ENCODE data around the gene DNAJB12.
A peak's percentile ranks its signal among the peaks of the same experiment; 100 is the strongest.

DNAJB12 gene

GRCh38 chr10:72319416-72320254 lies 35.1 kb downstream of the DNAJB12 start (continued):
- no peak for TF ChIP-seq ZNF133 (tag by site-specific recombination; IDR thresholded peaks at IDR 0.05)
- TF ChIP-seq ZNF266 (tag by site-specific recombination; IDR thresholded peaks at IDR 0.05; ENCODE audit: low read depth): no peak
- TF ChIP-seq ZNF521 (tag by site-specific recombination; IDR thresholded peaks at IDR 0.05): no peak
- peak; percentile 72 for TF ChIP-seq KLF17 (tag by site-specific recombination; IDR thresholded peaks at IDR 0.05)
- no peak for TF ChIP-seq ZNF184 (tag by site-specific recombination; IDR thresholded peaks at IDR 0.05)
- peak; percentile 65; the same call in 1 of the 2 replicates for TF ChIP-seq ZNF660 (tag by site-specific recombination; IDR thresholded peaks at IDR 0.05)
- TF ChIP-seq, protein P1, sequence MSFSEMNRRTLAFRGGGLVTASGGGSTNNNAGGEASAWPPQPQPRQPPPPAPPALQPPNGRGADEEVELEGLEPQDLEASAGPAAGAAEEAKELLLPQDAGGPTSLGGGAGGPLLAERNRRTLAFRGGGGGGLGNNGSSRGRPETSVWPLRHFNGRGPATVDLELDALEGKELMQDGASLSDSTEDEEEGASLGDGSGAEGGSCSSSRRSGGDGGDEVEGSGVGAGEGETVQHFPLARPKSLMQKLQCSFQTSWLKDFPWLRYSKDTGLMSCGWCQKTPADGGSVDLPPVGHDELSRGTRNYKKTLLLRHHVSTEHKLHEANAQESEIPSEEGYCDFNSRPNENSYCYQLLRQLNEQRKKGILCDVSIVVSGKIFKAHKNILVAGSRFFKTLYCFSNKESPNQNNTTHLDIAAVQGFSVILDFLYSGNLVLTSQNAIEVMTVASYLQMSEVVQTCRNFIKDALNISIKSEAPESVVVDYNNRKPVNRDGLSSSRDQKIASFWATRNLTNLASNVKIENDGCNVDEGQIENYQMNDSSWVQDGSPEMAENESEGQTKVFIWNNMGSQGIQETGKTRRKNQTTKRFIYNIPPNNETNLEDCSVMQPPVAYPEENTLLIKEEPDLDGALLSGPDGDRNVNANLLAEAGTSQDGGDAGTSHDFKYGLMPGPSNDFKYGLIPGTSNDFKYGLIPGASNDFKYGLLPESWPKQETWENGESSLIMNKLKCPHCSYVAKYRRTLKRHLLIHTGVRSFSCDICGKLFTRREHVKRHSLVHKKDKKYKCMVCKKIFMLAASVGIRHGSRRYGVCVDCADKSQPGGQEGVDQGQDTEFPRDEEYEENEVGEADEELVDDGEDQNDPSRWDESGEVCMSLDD (tag by site-specific recombination; IDR thresholded peaks at IDR 0.05): peak; percentile 72
- TF ChIP-seq ZNF121 (tag by site-specific recombination; IDR thresholded peaks at IDR 0.05): peak; percentile 8; the same call in 1 of the 2 replicates
- no peak for TF ChIP-seq ZNF830 (tag by site-specific recombination; IDR thresholded peaks at IDR 0.05; ENCODE audit: low read depth)
- no peak for TF ChIP-seq ZNF544 (tag by site-specific recombination; IDR thresholded peaks at IDR 0.05)
- TF ChIP-seq PATZ1 (tag by site-specific recombination; IDR thresholded peaks at IDR 0.05): peak; percentile 88
- no peak for TF ChIP-seq ZNF433 (tag by site-specific recombination; IDR thresholded peaks at IDR 0.05; ENCODE audit: low read depth)
- TF ChIP-seq, protein P2, sequence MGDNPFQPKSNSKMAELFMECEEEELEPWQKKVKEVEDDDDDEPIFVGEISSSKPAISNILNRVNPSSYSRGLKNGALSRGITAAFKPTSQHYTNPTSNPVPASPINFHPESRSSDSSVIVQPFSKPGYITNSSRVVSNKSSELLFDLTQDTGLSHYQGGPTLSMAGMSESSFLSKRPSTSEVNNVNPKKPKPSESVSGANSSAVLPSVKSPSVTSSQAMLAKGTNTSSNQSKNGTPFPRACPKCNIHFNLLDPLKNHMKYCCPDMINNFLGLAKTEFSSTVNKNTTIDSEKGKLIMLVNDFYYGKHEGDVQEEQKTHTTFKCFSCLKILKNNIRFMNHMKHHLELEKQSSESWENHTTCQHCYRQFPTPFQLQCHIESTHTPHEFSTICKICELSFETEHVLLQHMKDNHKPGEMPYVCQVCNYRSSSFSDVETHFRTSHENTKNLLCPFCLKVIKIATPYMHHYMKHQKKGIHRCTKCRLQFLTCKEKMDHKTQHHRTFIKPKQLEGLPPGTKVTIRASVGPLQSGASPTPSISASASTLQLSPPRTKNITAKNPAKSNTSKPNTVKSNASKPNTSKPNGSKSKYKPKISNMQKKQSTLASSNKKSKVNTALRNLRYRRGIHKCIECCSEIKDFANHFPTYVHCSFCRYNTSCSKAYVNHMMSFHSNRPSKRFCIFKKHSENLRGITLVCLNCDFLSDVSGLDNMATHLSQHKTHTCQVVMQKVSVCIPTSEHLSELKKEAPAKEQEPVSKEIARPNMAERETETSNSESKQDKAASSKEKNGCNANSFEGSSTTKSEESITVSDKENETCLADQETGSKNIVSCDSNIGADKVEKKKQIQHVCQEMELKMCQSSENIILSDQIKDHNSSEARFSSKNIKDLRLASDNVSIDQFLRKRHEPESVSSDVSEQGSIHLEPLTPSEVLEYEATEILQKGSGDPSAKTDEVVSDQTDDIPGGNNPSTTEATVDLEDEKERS (tag by site-specific recombination; IDR thresholded peaks at IDR 0.05): no peak
- TF ChIP-seq ZNF335 (tag by site-specific recombination; conservative IDR thresholded peaks at IDR 0.05): peak; percentile 30
- no peak for TF ChIP-seq ZNF777 (tag by site-specific recombination; IDR thresholded peaks at IDR 0.05; ENCODE audit: borderline replicate concordance)
- peak; percentile 60; the same call in 1 of the 2 replicates for TF ChIP-seq ZNF768 (tag by site-specific recombination; IDR thresholded peaks at IDR 0.05)
- TF ChIP-seq ZNF785 (tag by site-specific recombination; IDR thresholded peaks at IDR 0.05): 0 out of 2 replicates have a peak, but pooled peaks have one; percentile 34
- no peak for TF ChIP-seq ZNF416 (tag by site-specific recombination; IDR thresholded peaks at IDR 0.05)
- no peak for TF ChIP-seq YY1 (tag by site-specific recombination; IDR thresholded peaks at IDR 0.05)
- no peak for TF ChIP-seq SALL2 (tag by site-specific recombination; IDR thresholded peaks at IDR 0.05; ENCODE audit: borderline replicate concordance)
- TF ChIP-seq ZNF24 (tag by site-specific recombination; IDR thresholded peaks at IDR 0.05): no peak; the same call in 1 of the 2 replicates
- TF ChIP-seq ZNF146 (tag by site-specific recombination; IDR thresholded peaks at IDR 0.05): no peak
- TF ChIP-seq ZNF645 (tag by site-specific recombination; IDR thresholded peaks at IDR 0.05): no peak
- no peak for TF ChIP-seq ZNF366 (tag by site-specific recombination; conservative IDR thresholded peaks at IDR 0.05)
- TF ChIP-seq ZNF664 (tag by site-specific recombination; IDR thresholded peaks at IDR 0.05): no peak
- TF ChIP-seq, protein P3, sequence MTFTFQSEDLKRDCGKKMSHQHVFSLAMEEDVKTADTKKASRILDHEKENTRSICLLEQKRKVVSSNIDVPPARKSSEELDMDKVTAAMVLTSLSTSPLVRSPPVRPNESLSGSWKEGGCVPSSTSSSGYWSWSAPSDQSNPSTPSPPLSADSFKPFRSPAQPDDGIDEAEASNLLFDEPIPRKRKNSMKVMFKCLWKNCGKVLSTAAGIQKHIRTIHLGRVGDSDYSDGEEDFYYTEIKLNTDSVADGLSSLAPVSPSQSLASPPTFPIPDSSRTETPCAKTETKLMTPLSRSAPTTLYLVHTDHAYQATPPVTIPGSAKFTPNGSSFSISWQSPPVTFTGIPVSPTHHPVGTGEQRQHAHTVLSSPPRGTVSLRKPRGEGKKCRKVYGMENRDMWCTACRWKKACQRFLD (tag by site-specific recombination; IDR thresholded peaks at IDR 0.05): no peak
- no peak for TF ChIP-seq ZNF391 (tag by site-specific recombination; IDR thresholded peaks at IDR 0.05; ENCODE audit: borderline replicate concordance, low read depth)
- peak; percentile 48 for TF ChIP-seq KLF9 (tag by site-specific recombination; IDR thresholded peaks at IDR 0.05; ENCODE audit: low read depth)
